Muscle layer of duodenum (tissue), 2 donors: ENCODE results near the gene GPR156.
"Not testable (repeated sequence)": the region's sequence is repeated elsewhere in the genome, so short reads cannot be mapped to it uniquely, and the experiment has no call there.

Experiments
- H3K27ac ChIP-seq: one replicate; pipeline ENCODE4 v1.7.0; 2013; ENCODE audit warnings: mild to moderate bottlenecking, low read length
- H3K27me3 ChIP-seq: one replicate; pipeline ENCODE4 v1.7.0; 2013; ENCODE audit warnings: low read depth, mild to moderate bottlenecking, control low read depth, low read length
- H3K36me3 ChIP-seq, 2 donors: one replicate each; pipeline ENCODE4 v1.7.0; 2013; ENCODE audit warnings: low read length in 2 of 2, control low read depth in 1 of 2, mild to moderate bottlenecking in 1 of 2; ENCODE audit not compliant: insufficient read depth in 2 of 2, control insufficient read depth in 1 of 2
- H3K4me1 ChIP-seq, 2 donors: one replicate each; pipeline ENCODE4 v1.7.0; 2013; ENCODE audit warnings: low read length in 2 of 2, mild to moderate bottlenecking in 2 of 2, control low read depth in 1 of 2, moderate library complexity in 1 of 2; ENCODE audit not compliant: insufficient read depth in 2 of 2, control insufficient read depth in 1 of 2
- H3K4me3 ChIP-seq, 2 donors: one replicate each; pipeline ENCODE4 v1.7.0; 2013; ENCODE audit warnings: low read length in 2 of 2, low read depth in 1 of 2, mild to moderate bottlenecking in 1 of 2
- H3K9me3 ChIP-seq, 2 donors: one replicate each; pipeline ENCODE4 v1.7.0; 2013; ENCODE audit warnings: low read length in 2 of 2, control low read depth in 1 of 2, mild to moderate bottlenecking in 1 of 2; ENCODE audit not compliant: control insufficient read depth in 1 of 2
- donor health status: healthy.

GPR156 gene

DNA sequence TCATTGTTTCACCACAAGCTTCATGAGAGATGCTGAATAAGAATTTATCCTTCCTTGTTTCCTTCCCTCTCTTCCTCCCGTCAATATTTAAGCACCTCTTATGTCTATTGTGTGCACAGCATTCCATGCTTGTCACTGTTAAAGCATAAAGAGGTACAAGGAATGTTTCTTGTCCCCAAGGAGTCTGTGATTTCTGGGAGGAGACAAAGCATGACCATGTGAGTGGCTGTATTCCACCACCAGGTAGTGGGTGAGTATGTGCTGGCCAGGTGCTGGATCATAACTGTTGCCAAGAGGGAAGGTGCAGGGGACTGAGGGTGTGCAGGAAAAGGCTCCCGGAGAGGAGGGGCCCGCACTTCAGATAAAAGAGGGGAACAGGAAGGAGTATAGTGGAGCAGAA is 127.9 kb downstream of the GPR156 start:
- Histone ChIP-seq H3K27ac (no peak overlapping the region), H3K4me3 (no peak overlapping the region), H3K9me3 (peaks cover 0 to 6% of the 10 kb centered on the region in 2 donors), H3K4me1 (no peaks in the 10 kb centered on the region), H3K27me3 (no peaks in the 10 kb centered on the region), H3K36me3 (no peaks in the 10 kb centered on the region)

DNA sequence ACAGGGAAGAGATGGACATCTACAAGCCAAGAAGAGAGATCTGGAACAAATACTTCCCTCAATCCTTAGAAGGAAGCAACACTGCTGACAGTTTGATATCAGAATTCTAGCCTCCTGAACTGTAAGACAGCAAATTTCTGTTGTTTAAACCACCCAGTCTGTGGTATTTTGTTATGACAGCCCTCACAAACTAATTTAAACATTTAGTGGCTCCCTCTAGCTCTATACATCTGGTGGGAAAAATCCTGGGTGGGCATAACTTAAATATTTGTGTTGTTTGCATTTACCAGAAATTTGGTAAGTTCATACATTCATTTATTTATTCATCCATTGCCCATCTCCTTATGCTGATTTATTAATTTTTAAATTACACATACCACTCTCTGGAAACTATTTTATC is 128.3 kb downstream of the GPR156 start:
- Histone ChIP-seq H3K4me1 (no peaks in the 10 kb centered on the region), H3K36me3 (no peaks in the 10 kb centered on the region)

DNA sequence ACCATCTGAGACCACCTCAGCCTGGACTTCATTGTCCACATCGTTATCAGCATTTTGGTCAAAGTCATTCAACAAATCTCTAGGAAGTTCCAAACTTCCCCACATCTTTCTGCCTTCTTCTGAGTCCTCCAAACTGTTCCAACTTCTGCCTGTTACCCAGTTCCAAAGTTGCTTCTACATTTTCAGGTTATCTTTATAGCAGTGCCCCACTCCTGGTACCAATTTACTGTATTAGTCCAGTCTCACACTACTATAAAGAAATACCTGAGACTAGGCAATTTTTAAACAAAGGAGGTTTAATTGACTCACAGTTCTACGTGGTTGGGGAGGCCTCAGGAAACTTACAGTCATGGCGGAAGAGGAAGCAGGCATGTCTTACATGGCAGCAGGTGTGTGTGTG is 129.3 kb downstream of the GPR156 start:
- not testable (repeated sequence) for H3K36me3 ChIP-seq, H3K4me1 ChIP-seq, H3K4me3 ChIP-seq, H3K27me3 ChIP-seq, H3K9me3 ChIP-seq, H3K27ac ChIP-seq

More for the DNA sequence above, 128.3 kb downstream of the GPR156 start:
- H3K27ac ChIP-seq, result no peak overlapping the region
- H3K4me3 ChIP-seq, result no peak overlapping the region
- no peaks in the 10 kb centered on the region for H3K27me3 ChIP-seq
- H3K9me3 ChIP-seq, result peaks cover 0 to 6% of the 10 kb centered on the region in 2 donors

DNA sequence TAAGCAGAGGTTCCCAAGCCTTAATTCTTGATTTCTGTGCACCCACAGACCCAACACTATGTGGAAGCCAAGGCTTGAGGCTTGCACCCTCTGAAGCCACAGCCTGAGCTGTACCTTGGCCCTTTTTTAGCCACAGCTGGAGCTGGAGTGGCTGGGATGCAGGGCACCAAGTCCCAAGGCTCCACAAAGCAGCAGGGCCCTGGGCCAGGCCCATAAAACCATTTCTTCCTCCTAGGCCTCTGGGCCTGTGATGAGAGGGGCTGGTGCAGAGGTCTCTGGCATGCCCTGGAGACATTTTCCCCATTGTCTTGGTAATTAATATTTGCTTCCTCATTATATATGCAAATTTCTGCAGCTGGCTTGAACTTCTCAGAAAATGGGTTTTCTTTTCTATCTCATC is 129.9 kb downstream of the GPR156 start:
- Histone ChIP-seq H3K4me3 (no peak overlapping the region), H3K9me3 (peaks cover 0 to 6% of the 10 kb centered on the region in 2 donors), H3K36me3 (no peaks in the 10 kb centered on the region), H3K4me1 (no peaks in the 10 kb centered on the region), H3K27ac (no peak overlapping the region), H3K27me3 (no peaks in the 10 kb centered on the region)

DNA sequence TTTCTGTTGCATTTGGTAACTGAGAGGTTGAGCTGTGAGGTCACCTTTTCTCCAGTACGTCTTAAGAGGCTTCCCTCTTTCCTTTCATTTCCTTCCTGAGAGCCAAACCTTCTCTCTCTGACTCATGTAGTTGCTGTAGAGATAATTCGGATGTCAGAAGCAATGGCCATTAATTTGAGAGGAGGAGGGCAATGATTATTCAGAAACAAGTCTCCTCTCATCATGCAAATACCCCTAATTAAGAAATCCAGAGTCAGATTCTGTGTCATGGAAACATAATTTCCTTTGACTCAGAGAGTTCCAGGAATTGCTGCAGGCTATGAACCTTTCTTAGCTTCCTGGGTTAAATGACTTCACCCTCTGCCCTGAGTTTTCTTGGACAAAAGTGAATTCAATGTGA is 131.7 kb downstream of the GPR156 start:
- Histone ChIP-seq H3K4me1 (no peaks in the 10 kb centered on the region), H3K4me3 (no peak overlapping the region), H3K27me3 (no peaks in the 10 kb centered on the region), H3K36me3 (no peaks in the 10 kb centered on the region), H3K9me3 (peaks cover 0 to 6% of the 10 kb centered on the region in 2 donors), H3K27ac (no peak overlapping the region)

DNA sequence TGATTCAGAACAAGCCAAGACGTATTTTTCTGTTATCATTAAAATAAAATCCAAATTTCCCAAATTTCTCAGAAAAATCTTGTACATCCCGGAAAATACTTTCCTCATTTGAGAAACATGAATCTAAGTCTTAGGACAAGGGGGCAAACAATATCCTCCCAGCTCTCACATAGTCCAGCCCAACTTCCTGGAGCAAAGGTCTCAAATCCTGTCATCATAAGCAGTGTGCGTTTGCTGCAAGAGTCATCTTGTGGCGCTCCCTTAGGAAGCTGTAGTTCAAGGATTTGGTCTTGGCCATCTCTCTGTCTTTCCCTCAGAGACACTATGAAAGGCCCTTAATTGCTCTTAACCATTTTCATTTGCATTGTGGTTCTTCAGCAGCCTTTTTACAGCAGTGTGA is 133.2 kb downstream of the GPR156 start:
- Histone ChIP-seq H3K27me3 (no peaks in the 10 kb centered on the region), H3K4me3 (no peak overlapping the region), H3K4me1 (peaks cover 0 to 4% of the 10 kb centered on the region in 2 donors), H3K27ac (no peak overlapping the region), H3K9me3 (peaks cover 0 to 6% of the 10 kb centered on the region in 2 donors), H3K36me3 (no peaks in the 10 kb centered on the region)

DNA sequence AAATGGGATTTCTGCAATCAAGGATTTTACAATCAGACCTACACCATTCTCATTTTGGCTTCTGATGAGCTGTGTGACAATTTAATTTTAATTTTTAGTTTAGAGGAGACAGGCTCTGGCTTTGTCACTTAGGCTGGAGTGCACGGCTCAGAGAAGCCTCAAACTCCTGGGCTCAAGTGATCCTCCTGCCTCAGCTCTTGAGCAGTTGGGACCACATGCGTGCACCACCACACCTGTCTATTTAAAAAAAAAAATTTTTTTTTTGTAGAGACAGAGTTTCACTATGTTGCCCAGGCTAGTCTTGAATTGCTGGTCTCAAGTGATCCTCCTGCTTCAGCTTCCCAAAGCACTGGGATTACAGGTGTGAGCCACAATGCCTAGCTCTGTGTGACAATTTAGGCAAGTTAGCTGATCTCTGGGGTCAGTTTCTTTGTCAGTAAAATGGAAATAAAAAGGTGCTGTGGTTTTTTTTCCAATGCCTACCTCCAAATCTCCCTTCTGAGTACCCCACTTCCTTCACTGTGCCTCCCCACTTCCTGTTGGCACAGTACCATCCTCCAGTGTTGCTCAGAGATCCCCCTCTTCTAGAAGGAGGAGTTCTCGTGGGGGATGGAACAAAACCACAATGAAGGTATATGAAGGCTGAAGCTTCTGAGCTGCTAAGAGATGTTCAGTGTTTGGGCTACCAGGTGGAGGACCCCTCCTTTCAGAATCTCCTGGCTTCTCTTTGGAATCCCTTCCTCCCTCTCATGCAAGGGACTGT is 136.7 kb downstream of the GPR156 start:
- Histone ChIP-seq H3K9me3 (no peaks in the 10 kb centered on the region), H3K4me1 (peaks cover 0 to 4% of the 10 kb centered on the region in 2 donors), H3K4me3 (no peak overlapping the region), H3K36me3 (no peaks in the 10 kb centered on the region), H3K27ac (no peak overlapping the region), H3K27me3 (no peaks in the 10 kb centered on the region)

DNA sequence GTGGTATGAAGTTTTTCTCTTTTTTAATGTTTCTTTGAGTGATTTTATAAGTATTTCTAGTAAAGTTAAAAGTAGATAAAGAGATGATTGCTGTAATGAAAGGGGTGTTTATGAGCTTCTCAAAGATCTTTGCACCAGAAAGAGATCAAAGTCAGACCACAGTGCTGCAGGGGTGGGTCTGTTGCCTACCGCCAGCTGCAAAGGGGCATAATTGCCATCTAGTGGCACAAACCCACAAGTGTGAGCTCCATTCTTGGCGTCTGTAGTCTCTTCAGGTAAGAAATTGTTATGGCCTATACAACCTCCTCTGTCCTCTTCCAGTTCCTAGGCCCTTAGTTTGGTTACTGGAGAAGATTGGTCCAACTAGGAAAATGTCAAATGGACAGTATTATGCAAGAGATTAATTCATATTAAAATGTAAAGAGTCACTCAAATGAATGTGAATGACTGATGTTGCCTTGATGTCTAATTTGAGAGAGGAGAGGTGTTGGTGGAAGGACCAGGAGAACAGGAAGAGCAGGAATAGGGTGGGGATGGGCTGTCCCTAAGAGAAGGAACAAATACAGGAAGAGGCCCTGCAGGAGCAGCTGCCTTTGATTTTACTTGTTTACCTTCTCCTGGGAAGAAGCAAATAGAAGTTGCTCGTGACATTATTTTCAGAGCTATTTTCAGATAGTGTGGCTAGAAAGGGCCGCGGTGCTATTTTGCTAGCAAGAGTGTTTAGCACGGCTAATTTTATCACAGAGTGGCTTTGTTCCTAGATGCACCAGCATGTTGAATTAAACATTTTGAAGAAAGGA is 137.8 kb downstream of the GPR156 start:
- Histone ChIP-seq H3K27ac (no peak overlapping the region), H3K9me3 (no peaks in the 10 kb centered on the region), H3K4me1 (peaks cover 0 to 4% of the 10 kb centered on the region in 2 donors), H3K27me3 (no peaks in the 10 kb centered on the region), H3K4me3 (no peak overlapping the region), H3K36me3 (no peaks in the 10 kb centered on the region)

DNA sequence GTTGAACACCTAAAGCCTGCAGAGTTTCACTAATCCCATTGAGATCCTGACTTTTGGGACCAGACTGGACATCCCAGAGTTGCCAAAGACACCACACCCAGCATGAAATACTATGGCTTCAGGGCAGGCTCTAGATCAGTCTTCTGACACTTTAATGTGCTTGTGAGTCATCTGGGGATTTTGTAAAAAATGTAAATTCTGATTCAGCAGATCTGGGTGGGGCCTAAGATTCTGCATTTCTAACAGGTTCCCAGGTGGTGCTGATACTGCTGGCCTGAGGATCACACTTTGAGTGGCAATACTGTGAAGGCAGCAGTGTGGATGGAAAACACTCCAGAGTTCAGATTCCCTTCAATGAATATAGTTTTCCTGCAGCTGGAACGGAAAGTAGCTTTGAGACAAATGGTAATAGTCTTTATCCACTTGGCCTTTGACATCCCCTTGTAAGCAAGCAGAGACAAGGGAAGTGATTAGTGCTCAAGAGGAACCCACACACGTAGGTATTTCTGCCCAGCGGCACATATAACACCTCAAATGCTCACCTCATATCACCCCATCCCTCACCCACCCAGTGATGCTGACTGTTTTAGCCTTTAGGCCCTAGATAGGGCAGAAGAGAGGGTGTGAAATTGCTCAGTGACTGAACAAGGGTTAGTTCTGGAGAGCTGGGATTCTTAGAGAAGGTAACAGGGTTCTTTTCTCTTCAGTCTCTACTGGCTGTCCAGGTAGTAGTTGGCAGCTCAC is 139.3 kb downstream of the GPR156 start:
- H3K4me1 ChIP-seq, result peaks cover 0 to 4% of the 10 kb centered on the region in 2 donors
- no peak overlapping the region for H3K27ac ChIP-seq
- no peaks in the 10 kb centered on the region for H3K36me3 ChIP-seq
- no peak overlapping the region for H3K4me3 ChIP-seq
- no peaks in the 10 kb centered on the region for H3K27me3 ChIP-seq
- no peaks in the 10 kb centered on the region for H3K9me3 ChIP-seq

DNA sequence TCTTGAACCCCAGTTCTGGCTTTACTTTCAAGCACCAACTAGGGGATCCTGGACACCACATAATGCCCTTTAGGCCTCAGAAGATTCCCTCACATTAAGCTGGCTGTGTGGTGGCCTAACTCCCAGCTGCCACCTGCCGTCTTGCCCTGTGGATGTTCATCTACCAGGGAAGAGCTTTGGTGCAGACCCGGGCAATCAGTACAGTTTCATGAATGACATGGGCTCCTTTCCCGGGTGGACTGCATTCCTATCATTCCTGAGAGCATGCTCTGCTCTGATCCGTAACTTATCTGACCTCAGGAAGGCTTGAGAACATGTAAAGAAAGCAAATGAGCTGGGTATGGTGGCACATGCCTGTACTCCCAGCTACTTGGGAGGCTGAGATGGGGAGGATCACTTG is 140.8 kb downstream of the GPR156 start:
- Histone ChIP-seq H3K27me3 (no peaks in the 10 kb centered on the region), H3K9me3 (no peaks in the 10 kb centered on the region), H3K36me3 (no peaks in the 10 kb centered on the region), H3K4me1 (peaks cover 0 to 4% of the 10 kb centered on the region in 2 donors), H3K4me3 (no peak overlapping the region), H3K27ac (no peak overlapping the region)

DNA sequence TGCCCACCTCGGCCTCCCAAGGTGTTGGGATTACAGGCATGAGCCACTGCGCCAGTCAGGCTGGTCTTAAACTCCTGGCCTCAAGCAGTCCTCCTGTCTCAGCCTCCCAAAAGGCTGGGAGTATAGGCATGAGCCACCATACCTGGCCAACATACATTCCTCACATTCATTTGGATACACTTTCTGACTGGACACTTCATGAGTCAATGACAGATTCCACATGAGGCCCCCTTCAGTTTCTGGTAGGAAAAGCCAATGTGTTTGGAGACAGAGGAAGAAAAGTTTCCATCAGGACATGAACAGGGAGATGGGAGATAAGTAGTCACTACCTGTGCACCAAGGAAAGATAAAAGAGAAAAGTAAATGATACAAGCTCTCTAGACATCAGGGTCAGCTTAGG is 141.3 kb downstream of the GPR156 start:
- Histone ChIP-seq H3K4me3 (no peak overlapping the region), H3K36me3 (no peaks in the 10 kb centered on the region), H3K4me1 (peaks cover 0 to 4% of the 10 kb centered on the region in 2 donors), H3K9me3 (no peaks in the 10 kb centered on the region), H3K27ac (no peak overlapping the region), H3K27me3 (no peaks in the 10 kb centered on the region)
